Measurements from ENCODE around the gene SAC3D1. TPM values are rescaled to one million over a fixed set of nuclear protein-coding genes. Genes with fewer than 3 reads are reported as not detected.

The SAC3D1 gene
- polyA plus RNA-seq, 2 of the 4 experiments (the other 2 are of a cell fraction): 12.9 to 29.0 TPM

- H3K4me1 ChIP-seq: no peaks in the 10 kb centered on the region
- DNase-seq (ENCODE audit: low read depth in 1 of 2, low spot score in 1 of 2): no peak
- no peak overlapping the region for H3K4me2 ChIP-seq
- no peak for ATAC-seq
- no peak overlapping the region for H3K4me3 ChIP-seq
- no peak overlapping the region for H3K27ac ChIP-seq
- WGBS (ENCODE audit: missing lambda C conversion rate): 83% methylated on average over 9 of the region's 9 CpGs
- POLR2A ChIA-PET: no interaction called here
- no peak for FAIRE-seq
- no peaks in the 10 kb centered on the region for H3K9me3 ChIP-seq
- TF ChIP-seq KDM1A (IDR thresholded peaks at IDR 0.05; ENCODE audit: low read depth) (no peak), CTCF (IDR thresholded peaks at IDR 0.05) (no peak), HOXB5 (CRISPR knock-in tag; IDR thresholded peaks at IDR 0.05) (no peak), SMC3 (IDR thresholded peaks at IDR 0.05) (no peak), MAFK (IDR thresholded peaks at IDR 0.05; ENCODE audit: partially characterized antibody) (no peak), POLR2A (IDR thresholded peaks at IDR 0.05; ENCODE audit: low read length) (no peak), JUNB (IDR thresholded peaks at IDR 0.05) (no peak), NFE2L2 (conservative IDR thresholded peaks at IDR 0.05; ENCODE audit: low read length) (no peak), HES2 (IDR thresholded peaks at IDR 0.05) (no peak), PHF8 (IDR thresholded peaks at IDR 0.05; ENCODE audit: borderline replicate concordance, low read depth) (no peak)
- TF ChIP-seq, protein P1, sequence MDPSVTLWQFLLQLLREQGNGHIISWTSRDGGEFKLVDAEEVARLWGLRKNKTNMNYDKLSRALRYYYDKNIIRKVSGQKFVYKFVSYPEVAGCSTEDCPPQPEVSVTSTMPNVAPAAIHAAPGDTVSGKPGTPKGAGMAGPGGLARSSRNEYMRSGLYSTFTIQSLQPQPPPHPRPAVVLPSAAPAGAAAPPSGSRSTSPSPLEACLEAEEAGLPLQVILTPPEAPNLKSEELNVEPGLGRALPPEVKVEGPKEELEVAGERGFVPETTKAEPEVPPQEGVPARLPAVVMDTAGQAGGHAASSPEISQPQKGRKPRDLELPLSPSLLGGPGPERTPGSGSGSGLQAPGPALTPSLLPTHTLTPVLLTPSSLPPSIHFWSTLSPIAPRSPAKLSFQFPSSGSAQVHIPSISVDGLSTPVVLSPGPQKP (IDR thresholded peaks at IDR 0.05; ENCODE audit: low read depth, low read length): no peak
- TF ChIP-seq, protein P2, sequence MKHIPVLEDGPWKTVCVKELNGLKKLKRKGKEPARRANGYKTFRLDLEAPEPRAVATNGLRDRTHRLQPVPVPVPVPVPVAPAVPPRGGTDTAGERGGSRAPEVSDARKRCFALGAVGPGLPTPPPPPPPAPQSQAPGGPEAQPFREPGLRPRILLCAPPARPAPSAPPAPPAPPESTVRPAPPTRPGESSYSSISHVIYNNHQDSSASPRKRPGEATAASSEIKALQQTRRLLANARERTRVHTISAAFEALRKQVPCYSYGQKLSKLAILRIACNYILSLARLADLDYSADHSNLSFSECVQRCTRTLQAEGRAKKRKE (CRISPR knock-in tag; IDR thresholded peaks at IDR 0.05; ENCODE audit: low read depth): no peak
- CTCF ChIA-PET: interaction anchor here (0.6 to 1.0 kb wide), 4 partner anchors 26 to 253 kb away, joined by 3 to 4 read pairs (median 3); partner anchors contain the start of gene ARL2
Measured at GRCh38 chr11:65051398-65051858, 10.4 kb downstream of the SAC3D1 start.

- Histone ChIP-seq H3K4me3 (no peak overlapping the region), H3K4me1 (no peaks in the 10 kb centered on the region), H3K4me2 (no peak overlapping the region), H3K27ac (no peak overlapping the region), H3K9me3 (no peaks in the 10 kb centered on the region)
- TF ChIP-seq PHF8 (IDR thresholded peaks at IDR 0.05; ENCODE audit: borderline replicate concordance, low read depth) (no peak), RARB (CRISPR knock-in tag; IDR thresholded peaks at IDR 0.05) (no peak), SMC3 (IDR thresholded peaks at IDR 0.05) (no peak)
- WGBS (ENCODE audit: missing lambda C conversion rate): 54% methylated on average over 8 of the region's 8 CpGs
- FAIRE-seq (no peak), ATAC-seq (0 out of 6 replicates have a peak, but pooled peaks of 1 of the 2 experiments have one; percentile 27), DNase-seq (ENCODE audit: low read depth in 1 of 2, low spot score in 1 of 2) (no peak)
- CTCF ChIA-PET: interaction anchor here (1.0 to 1.3 kb wide), 3 partner anchors 13 to 57 kb away, joined by 3 to 5 read pairs (median 3); partner anchors contain the start of genes BATF2 and SAC3D1
- POLR2A ChIA-PET: no interaction called here
Measured at GRCh38 chr11:65053827-65054508, 13.0 kb downstream of the SAC3D1 start.

- Histone ChIP-seq H3K4me2 (no peak overlapping the region), H3K4me3 (no peak overlapping the region), H3K27ac (no peak overlapping the region), H3K4me1 (no peaks in the 10 kb centered on the region), H3K9me3 (no peaks in the 10 kb centered on the region)
- DNase-seq (ENCODE audit: low read depth in 1 of 2, low spot score in 1 of 2) (no peak), ATAC-seq (no peak), FAIRE-seq (no peak)
- CTCF ChIA-PET: interaction anchor here (1.5 kb wide), 1 partner anchor 23 kb away, joined by 4 read pairs; no protein-coding TSS in a partner anchor
- POLR2A ChIA-PET: no interaction called here
- TF ChIP-seq CHD4 (IDR thresholded peaks at IDR 0.05; ENCODE audit: borderline replicate concordance) (no peak), KDM5A (IDR thresholded peaks at IDR 0.05) (no peak), HOXB5 (CRISPR knock-in tag; IDR thresholded peaks at IDR 0.05) (no peak), RARB (CRISPR knock-in tag; IDR thresholded peaks at IDR 0.05) (no peak), RNF2 (IDR thresholded peaks at IDR 0.05; ENCODE audit: borderline replicate concordance, low read depth) (no peak), ZFP36 (IDR thresholded peaks at IDR 0.05; ENCODE audit: borderline replicate concordance, partially characterized antibody) (no peak), E2F6 (IDR thresholded peaks at IDR 0.05; ENCODE audit: borderline replicate concordance, low read depth) (no peak), EP300 (IDR thresholded peaks at IDR 0.05) (no peak), ZC3H11A (IDR thresholded peaks at IDR 0.05) (no peak), CTCF (IDR thresholded peaks at IDR 0.05) (no peak), HOXA7 (CRISPR knock-in tag; IDR thresholded peaks at IDR 0.05) (no peak), JUNB (IDR thresholded peaks at IDR 0.05) (no peak), NPAS2 (CRISPR knock-in tag; IDR thresholded peaks at IDR 0.05; ENCODE audit: borderline replicate concordance) (no peak)
- 91% methylated on average over 1 of the region's 1 CpG for WGBS (ENCODE audit: missing lambda C conversion rate)
Measured at GRCh38 chr11:65055538-65055937, 14.5 kb downstream of the SAC3D1 start.
